CD4-positive, alpha-beta T cell treated with Interleukin-2 at 100 ng/mL for 4 hours (primary cell): ENCODE results near the gene AQP12A.

Source experiments
- DNase-seq: peaks from one replicate; pipeline ENCODE4 v3.0.0-alpha.2; 2020; ENCODE audit warnings: low spot score

AQP12A gene

DNA sequence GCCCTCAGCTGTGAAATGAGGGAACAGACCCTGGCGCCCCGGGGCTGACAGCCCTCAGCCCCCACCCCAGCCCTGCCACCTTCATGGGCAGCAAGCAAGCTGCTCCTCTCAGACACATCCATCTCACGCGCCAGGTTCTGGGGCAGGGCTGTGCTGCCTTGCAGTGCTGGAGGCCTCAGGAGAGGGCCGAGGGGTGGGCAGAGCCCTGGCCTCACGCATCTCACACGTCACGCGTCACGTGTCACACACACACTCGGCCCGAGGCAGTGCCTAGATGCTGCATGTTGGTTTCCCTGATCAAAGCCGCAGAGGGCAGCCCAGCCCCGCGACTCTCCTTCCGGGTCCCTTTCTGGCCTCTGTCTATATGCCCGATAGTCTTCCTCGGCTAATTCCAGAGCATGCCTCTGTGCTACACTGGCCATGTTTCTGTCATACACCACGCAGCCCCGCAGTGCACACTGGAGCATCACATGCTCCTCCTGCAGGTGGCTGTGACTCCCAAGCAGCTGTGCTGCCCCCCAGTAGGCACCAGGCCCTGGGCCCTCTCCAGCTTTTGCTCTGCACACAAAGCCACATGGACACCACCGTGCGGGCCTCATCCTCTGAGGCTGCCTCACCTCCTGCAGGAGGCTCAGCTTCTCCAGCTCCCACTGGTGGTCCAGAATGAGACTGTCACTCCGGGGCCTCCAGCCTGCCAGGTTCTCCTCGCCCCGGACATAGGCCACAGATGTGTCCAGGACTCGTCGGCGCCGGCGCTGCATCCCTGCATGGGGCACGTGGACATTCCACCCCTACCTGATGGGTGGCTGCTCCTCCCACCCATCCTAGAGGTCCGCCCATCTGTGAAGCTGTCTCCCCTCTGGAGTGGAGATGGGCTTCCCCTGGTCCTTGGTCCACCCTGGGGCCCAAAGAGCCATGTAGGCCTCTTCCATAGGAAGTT lies 31.4 kb downstream of the AQP12A start:
- no peak for DNase-seq

DNA sequence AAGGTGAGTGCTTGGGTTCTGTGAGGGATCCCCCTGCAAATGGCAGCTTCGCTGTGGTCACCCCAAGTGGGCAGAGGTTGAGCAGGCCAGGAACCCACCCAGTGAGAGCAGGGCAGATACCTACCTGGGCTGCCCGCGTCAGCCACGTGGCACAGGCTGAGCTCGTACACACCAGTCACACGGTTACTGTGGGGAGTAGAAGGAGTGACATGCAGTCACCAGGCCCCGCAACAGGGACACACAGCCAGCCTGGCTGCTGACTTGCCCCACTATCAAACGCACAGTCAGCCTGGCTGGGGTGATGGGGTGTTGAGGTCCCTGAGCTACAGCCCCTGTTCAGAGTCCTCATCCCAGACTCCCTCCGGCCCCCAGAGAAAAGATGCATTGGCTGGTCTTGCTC lies 32.2 kb downstream of the AQP12A start:
- DNase-seq = no peak

GRCh38 chr2:240724431-240724830 lies 32.8 kb downstream of the AQP12A start:
- no peak for DNase-seq

- DNase-seq = no peak
Measured at GRCh38 chr2:240725266-240725665, 33.6 kb downstream of the AQP12A start.

DNA sequence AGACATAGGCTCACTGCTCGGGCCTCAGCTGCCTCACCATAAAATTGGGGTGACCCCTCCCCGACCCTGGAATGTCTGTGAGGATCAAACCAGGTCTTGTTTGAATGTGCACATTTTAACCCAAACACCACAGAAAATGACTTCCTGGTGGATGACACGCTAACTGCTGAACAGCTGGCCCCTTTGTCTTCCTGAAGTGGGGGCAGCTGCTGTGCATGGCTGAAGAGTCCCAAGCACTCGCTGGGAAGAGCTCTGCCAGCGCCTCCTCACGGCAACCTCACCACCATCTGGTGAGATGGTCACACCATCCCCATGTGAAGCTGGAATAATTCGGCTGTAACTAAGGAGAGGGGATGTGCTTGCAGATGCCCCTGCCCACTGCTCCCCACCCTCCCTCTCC lies 34.0 kb downstream of the AQP12A start:
- no peak for DNase-seq

DNA sequence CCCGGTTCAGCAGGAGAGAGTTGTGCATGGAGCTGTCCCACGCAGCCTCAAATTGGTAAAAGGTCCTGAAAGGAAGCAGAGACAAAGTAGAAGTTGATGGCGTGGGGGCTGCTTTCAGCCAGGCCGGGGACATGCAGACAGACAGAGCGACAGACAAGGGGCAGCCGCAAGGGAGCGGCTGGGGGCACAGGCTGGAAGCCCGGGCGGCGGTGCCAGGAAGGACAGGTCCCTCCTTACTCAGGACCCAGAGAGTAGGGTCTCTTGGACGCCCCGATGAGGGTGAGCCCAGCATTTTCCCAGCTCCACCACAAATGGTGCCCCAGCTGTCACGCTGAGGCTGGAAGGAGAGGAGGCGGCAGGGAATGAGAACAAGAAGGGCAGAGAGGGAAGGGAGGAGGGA lies 35.2 kb downstream of the AQP12A start:
- DNase-seq = no peak

DNA sequence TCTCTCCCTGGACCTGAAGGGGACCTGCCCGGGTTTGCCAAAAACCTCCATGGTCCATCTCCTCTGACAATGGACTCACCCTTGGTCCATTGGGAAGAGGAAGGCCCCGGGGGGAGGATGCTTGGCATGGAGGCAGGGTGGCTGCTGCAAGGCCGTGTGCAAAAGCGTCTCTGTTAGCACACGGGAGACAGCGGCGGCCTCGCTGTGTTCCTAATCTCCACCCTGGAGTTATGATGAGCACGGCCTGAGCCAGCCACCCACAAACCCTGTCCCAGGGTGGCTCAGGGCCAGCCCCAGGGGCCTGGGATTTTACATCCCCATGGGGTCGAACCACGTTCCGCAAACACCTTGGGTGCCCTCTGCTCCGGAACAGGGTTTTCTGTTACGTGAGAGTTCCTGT lies 35.8 kb downstream of the AQP12A start:
- DNase-seq = no peak

GRCh38 chr2:240727913-240728312 lies 36.2 kb downstream of the AQP12A start:
- DNase-seq = no peak

- DNase-seq = no peak
Measured at GRCh38 chr2:240728361-240728760, 36.7 kb downstream of the AQP12A start.

DNA sequence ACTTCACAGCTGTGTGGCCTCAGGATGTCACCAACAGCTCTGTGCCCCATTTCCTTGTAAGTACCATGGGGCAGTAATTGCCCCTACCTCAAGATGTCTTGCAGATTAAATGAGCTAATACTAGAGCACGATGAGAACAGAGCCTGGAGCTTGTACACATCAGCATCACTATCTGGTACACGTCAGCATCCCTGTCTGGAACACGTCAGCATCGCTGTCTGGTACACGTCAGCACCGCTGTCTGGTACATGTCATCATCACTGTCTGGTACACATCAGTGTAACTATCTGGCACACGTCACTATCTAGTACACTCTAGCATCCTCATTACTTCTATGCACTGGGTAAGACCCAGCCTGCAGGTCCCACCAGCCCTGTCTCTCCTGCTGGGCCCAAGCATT lies 37.2 kb downstream of the AQP12A start:
- no peak for DNase-seq

DNA sequence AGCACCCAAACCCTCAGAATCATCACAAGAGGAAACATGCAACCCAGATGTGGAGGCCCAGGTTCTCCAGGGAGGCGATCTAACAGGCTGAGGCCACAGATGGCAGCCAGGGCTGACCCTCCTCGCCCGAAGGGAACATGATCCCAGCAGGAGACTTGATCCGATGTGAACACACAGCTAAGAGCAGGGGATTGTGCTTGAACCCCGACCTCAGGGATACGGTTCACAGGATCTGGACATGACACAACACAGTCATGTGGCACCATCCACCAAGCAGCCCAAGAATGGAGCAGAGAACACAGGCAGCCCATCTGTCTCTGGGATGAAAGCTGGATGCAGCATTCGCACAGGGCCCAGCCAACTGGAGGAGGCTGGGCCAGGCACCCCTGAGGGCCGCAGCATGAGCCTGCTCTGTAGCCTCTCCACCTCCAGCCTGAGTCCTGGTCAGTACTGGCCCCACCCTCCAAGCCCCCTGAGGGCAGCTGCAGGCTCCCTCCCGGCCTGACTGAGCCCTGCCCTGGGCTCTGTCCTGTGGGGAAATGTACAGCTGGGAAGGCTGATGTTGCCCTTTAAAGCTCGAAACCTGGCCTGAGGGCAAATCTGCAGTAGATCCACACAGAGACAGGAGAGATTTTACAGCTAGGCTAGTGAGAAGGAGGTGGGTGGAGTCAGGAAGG lies 39.0 kb downstream of the AQP12A start:
- DNase-seq = no peak

DNA sequence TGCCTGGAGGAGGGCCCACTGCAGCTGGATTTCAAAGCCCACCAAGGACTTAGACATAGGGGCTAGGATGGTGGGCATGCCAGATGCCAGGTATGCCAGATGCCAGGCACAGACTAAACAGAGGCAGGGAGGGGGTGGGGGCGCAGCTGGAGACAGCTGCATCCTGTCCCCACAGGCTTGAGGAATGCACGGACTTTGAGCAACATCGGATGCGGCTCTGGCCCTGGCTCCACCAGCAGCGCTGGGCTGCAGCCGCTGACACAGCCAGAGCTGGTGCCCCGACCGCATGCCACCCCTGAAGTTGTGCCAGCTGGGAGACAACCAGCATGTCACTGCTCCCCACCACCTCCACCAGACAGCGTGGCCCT lies 39.5 kb downstream of the AQP12A start:
- no peak for DNase-seq

- DNase-seq = no peak
Measured at GRCh38 chr2:240732184-240732583, 40.5 kb downstream of the AQP12A start.

DNA sequence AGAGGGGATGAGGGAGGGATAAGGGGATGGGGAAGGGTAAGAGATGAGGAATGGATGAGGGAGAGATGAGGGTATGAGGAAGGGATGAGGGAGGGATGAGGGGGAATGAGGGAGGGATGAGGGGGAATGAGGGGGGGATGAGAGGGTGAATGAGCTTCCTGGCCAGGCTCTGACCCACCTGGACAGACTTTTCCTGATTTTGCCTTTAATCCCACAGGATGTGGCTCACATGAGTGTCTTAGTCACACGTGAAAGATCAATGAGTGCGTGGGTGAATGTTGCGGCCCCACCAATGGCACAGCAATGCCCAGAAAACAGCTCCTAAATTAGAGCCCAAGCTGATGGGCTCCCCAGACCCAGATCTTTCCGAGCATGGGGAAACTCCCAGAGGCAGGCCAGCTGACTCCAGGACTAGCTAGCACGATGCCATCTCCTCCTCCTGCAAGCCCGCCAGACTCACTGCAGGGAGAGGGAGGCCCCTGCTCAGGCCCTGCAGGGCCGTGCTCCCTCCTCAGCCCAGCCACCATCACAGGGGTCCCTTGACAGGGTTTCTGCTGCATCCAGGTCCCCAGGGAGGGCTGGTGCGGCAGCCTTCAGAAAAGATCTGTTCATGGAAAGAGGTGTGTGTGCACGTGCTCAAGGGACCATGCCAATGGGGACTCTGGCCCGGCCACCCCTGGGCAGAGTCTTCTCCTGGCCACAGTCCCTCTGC lies 41.4 kb downstream of the AQP12A start:
- DNase-seq = no peak

GRCh38 chr2:240733803-240734495 lies 42.3 kb downstream of the AQP12A start:
- DNase-seq = peak; percentile 8

GRCh38 chr2:240734756-240735155 lies 43.1 kb downstream of the AQP12A start:
- no peak for DNase-seq

DNA sequence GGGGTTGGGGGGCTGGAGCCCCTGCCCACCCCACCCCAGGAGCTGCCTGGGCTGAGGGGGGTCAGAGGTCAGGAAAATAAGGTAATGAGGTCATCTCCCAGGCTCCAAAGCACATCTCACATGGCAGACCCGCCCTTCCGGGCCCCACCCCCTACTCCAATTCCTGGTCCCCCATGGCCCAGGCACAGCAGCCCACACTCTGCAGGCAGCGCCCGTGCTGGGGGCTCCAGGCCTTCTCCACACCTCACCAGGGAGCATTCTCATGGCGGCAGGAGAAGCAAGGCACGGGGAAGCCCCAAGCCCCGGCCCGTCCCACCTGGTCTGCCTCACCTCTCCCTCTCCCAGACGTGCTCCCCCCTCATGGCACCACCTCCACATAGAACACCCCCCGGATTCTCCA lies 43.8 kb downstream of the AQP12A start:
- no peak for DNase-seq

DNA sequence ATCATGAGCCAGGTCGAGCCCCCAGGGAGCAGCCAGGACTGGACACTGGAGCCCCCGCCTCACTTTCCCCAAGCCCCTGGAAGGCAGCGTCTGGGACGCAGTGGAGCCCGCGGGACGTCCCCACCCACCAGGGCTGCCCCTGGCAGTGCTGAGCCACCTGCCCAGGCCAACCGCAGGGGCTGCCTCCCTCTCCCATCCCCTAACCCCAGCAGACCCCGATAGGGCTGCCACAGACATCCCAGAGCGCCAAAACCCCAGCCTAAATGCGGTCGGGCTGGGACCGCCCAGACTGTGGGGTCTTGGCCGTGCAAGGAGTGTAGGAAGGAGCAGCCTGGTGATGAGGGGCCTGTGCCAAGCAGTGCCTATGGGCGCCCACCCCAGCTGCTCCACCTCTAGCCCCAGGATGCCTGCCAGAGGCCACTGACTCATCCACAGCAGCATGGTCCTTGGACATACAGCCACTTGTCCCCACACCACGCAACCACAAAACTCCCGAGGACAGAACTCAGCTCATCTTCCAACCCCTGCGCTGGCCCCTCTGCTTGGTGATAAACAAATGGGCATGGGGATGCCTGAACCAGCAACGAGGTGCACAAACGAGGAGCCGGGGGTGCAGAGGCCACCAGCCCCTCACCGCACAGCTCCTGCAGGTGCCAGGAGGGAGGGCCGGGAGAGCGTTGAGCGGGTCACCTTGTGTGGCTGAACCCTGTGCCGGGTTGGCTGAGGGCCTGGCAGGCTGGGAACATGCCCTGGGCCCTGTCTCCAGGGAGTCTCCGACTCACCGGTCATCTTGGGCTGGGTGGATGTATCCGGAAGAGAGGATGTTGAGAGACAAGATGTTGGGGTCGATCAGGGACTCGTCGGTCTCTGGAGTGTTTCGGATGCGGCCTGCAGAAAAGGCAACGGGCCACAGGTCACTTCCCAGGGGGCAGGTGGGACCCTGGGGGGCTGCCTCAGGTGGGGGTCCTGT lies 44.9 kb downstream of the AQP12A start:
- no peak for DNase-seq

- DNase-seq = no peak
Measured at GRCh38 chr2:240737512-240737911, 45.8 kb downstream of the AQP12A start.

- no peak for DNase-seq
Measured at GRCh38 chr2:240737958-240738357, 46.3 kb downstream of the AQP12A start.

- DNase-seq = peak; percentile 22
Measured at GRCh38 chr2:240739797-240740196, 48.1 kb downstream of the AQP12A start.
